CD4-positive, alpha-beta T cell treated with Interleukin-2 at 100 ng/mL for 4 hours (primary cell): ENCODE data around the gene BCAN.

Experiments
- DNase-seq: peaks from one replicate; pipeline ENCODE4 v3.0.0-alpha.2; 2020; ENCODE audit warnings: low spot score

BCAN gene

GRCh38 chr1:156662005-156662799, 20.3 kb downstream of the BCAN start:
- no peak for DNase-seq

GRCh38 chr1:156662800-156663055, 20.8 kb downstream of the BCAN start:
- no peak for DNase-seq

- DNase-seq: no peak
Observed at GRCh38 chr1:156663178-156663577, 21.3 kb downstream of the BCAN start.

GRCh38 chr1:156664046-156664766, 22.3 kb downstream of the BCAN start:
- no peak for DNase-seq

- DNase-seq: no peak
Observed at GRCh38 chr1:156664767-156665411, 23.0 kb downstream of the BCAN start.

- DNase-seq: no peak
Observed at GRCh38 chr1:156665539-156665938, 23.6 kb downstream of the BCAN start.

- DNase-seq: no peak
Observed at GRCh38 chr1:156666862-156667609, 25.1 kb downstream of the BCAN start.

- DNase-seq: no peak
Observed at GRCh38 chr1:156667610-156667967, 25.7 kb downstream of the BCAN start.

- no peak for DNase-seq
Observed at GRCh38 chr1:156667968-156668709, 26.2 kb downstream of the BCAN start.

GRCh38 chr1:156668801-156669637, 27.1 kb downstream of the BCAN start:
- no peak for DNase-seq

- DNase-seq: no peak
Observed at GRCh38 chr1:156669794-156670193, 27.9 kb downstream of the BCAN start.

GRCh38 chr1:156670359-156670758, 28.4 kb downstream of the BCAN start:
- no peak for DNase-seq

- no peak for DNase-seq
Observed at GRCh38 chr1:156670791-156671190, 28.9 kb downstream of the BCAN start.

- no peak for DNase-seq
Observed at GRCh38 chr1:156671804-156672203, 29.9 kb downstream of the BCAN start.

GRCh38 chr1:156673387-156674121, 31.6 kb downstream of the BCAN start:
- no peak for DNase-seq

- DNase-seq: no peak
Observed at GRCh38 chr1:156675210-156676113, 33.5 kb downstream of the BCAN start.

- no peak for DNase-seq
Observed at GRCh38 chr1:156676114-156676819, 34.4 kb downstream of the BCAN start.

- DNase-seq: no peak
Observed at GRCh38 chr1:156676820-156677615, 35.1 kb downstream of the BCAN start, which contains the start of gene NES. TSS of gene NES (minus strand) at chr1:156677407. CDS start at chr1:156677264, 143 bp downstream.
